ENCODE data around the gene THG1L.

GRCh38 chr5:157713830-157714595, 17.2 kb upstream of the THG1L start:
- TF ChIP-seq EZH2 (IDR thresholded peaks at IDR 0.05; ENCODE audit: borderline replicate concordance, insufficient read depth, low read depth, low read length, poor library complexity, severe bottlenecking) = no peak
- TF ChIP-seq, protein P1, sequence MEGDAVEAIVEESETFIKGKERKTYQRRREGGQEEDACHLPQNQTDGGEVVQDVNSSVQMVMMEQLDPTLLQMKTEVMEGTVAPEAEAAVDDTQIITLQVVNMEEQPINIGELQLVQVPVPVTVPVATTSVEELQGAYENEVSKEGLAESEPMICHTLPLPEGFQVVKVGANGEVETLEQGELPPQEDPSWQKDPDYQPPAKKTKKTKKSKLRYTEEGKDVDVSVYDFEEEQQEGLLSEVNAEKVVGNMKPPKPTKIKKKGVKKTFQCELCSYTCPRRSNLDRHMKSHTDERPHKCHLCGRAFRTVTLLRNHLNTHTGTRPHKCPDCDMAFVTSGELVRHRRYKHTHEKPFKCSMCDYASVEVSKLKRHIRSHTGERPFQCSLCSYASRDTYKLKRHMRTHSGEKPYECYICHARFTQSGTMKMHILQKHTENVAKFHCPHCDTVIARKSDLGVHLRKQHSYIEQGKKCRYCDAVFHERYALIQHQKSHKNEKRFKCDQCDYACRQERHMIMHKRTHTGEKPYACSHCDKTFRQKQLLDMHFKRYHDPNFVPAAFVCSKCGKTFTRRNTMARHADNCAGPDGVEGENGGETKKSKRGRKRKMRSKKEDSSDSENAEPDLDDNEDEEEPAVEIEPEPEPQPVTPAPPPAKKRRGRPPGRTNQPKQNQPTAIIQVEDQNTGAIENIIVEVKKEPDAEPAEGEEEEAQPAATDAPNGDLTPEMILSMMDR (IDR thresholded peaks at IDR 0.05) = no peak

Measured in B cell (primary cell).